GM12878 (cell line): ENCODE results near the gene ARHGEF17. TPM values are rescaled to one million over a fixed set of nuclear protein-coding genes. Genes with fewer than 3 reads are reported as not detected.

Experiments
- ATF3 ChIP-seq: IDR thresholded peaks from 2 replicates; pipeline ENCODE4 v1.6.1; 2011; ENCODE audit warnings: low read depth, mild to moderate bottlenecking, low read length, moderate library complexity, borderline replicate concordance; ENCODE audit errors: extremely low read depth
- BCL11A ChIP-seq: IDR thresholded peaks from 2 replicates; pipeline ENCODE4 v1.6.1; 2011; ENCODE audit warnings: low read depth, low read length
- CHD1 ChIP-seq: IDR thresholded peaks from 2 replicates; pipeline ENCODE4 v1.6.1; 2012; ENCODE audit warnings: low read depth, low read length, improper control_type of control experiment
- CHD4 ChIP-seq: fragments of 200-600 bp; sonication (generic); IDR thresholded peaks from 2 replicates; pipeline ENCODE4 v1.6.1; 2016; ENCODE audit warnings: mild to moderate bottlenecking
- E2F4 ChIP-seq: IDR thresholded peaks from 2 replicates; pipeline ENCODE4 v1.6.1; 2012; ENCODE audit warnings: low read depth, low read length, improper control_type of control experiment
- EP300 ChIP-seq, 2 experiments: fragments of 150-350 bp in 1 of 2; IDR thresholded peaks; 2 replicates each; pipeline ENCODE4 v1.6.1; 2011 to 2012; ENCODE audit warnings: low read depth in 2 of 2, low read length in 2 of 2, borderline replicate concordance in 1 of 2, improper control_type of control experiment in 1 of 2, inconsistent platforms in 1 of 2; ENCODE audit not compliant: control insufficient read depth in 1 of 2
- ESRRA ChIP-seq: IDR thresholded peaks from 2 replicates; pipeline ENCODE4 v1.6.1; 2012; ENCODE audit warnings: mild to moderate bottlenecking, low read length, improper control_type of control experiment
- EZH2 ChIP-seq: IDR thresholded peaks from 2 replicates; pipeline ENCODE4 v1.6.1; 2012; ENCODE audit warnings: low read depth, mild to moderate bottlenecking, control low read depth, inconsistent platforms, low read length, borderline replicate concordance; ENCODE audit not compliant: control insufficient read depth
- FOXK2 ChIP-seq: fragments of 450-650 bp; IDR thresholded peaks from 2 replicates; pipeline ENCODE4 v1.6.1; 2017; ENCODE audit warnings: mild to moderate bottlenecking, moderate library complexity
- LARP7 ChIP-seq: fragments of 450-650 bp; IDR thresholded peaks from 2 replicates; pipeline ENCODE4 v1.6.1; 2017; ENCODE audit warnings: mild to moderate bottlenecking
- NR2C1 ChIP-seq: fragments of 450-650 bp; IDR thresholded peaks from 2 replicates; pipeline ENCODE4 v1.6.1; 2017; ENCODE audit warnings: antibody characterized with exemption, mild to moderate bottlenecking, moderate library complexity
- NR2C2 ChIP-seq: IDR thresholded peaks from 2 replicates; pipeline ENCODE4 v1.6.1; 2011; ENCODE audit warnings: borderline replicate concordance, low read depth; ENCODE audit not compliant: control insufficient read depth, insufficient read length
- SREBF1 ChIP-seq: IDR thresholded peaks from 2 replicates; pipeline ENCODE4 v1.6.1; 2012; ENCODE audit warnings: mild to moderate bottlenecking, low read length
- STAT3 ChIP-seq: IDR thresholded peaks from 2 replicates; pipeline ENCODE4 v1.6.1; 2011; ENCODE audit warnings: low read depth, low read length, improper control_type of control experiment
- SUZ12 ChIP-seq: fragments of 200-600 bp; sonication (generic); IDR thresholded peaks from one replicate; pipeline ENCODE4 v1.6.1; 2018; ENCODE audit warnings: antibody characterized with exemption, mild to moderate bottlenecking; ENCODE audit not compliant: unreplicated experiment
- TARDBP ChIP-seq: IDR thresholded peaks from 2 replicates; pipeline ENCODE4 v1.6.1; 2016; ENCODE audit warnings: borderline replicate concordance
- TBL1XR1 ChIP-seq: IDR thresholded peaks from 2 replicates; pipeline ENCODE4 v1.6.1; 2012; ENCODE audit warnings: low read depth, low read length, improper control_type of control experiment
- ZNF24 ChIP-seq: fragments of 450-650 bp; IDR thresholded peaks from 2 replicates; pipeline ENCODE4 v1.6.1; 2017; ENCODE audit warnings: antibody characterized with exemption, mild to moderate bottlenecking
- polyA plus RNA-seq, 11 experiments: library from polyadenylated mRNA; depleted of rRNA in 4 of 11; unstranded in 6 of 11; stranded (reverse) in 5 of 11; fragments of >200 nt; fragmentation: Nextera tagmentation in 4 of 11; fragmentation: Illumina TruSeq in 1 of 11; extraction: Ambion mirVana in 4 of 11; extraction: Trizol in 1 of 11; gene quantifications; 1 replicate in 1 of 11; 2 replicates in 10 of 11; pipeline versions ENCODE4 v1.2.1 to v1.2.3, GENCODE V29; 2011 to 2016; ENCODE audit warnings: inconsistent platforms in 2 of 11, missing spikeins in 2 of 11, low read depth in 1 of 11
- total RNA-seq, 4 experiments: library from RNA; depleted of rRNA in 3 of 4; stranded (reverse); fragments of >200 nt in 3 of 4; fragmentation: Illumina TruSeq in 1 of 4; extraction: Trizol in 1 of 4; gene quantifications; 2 replicates each; pipeline versions ENCODE4 v1.2.1 to v1.2.3, GENCODE V29; 2013 to 2021
- TF ChIP-seq, protein P1 (sequence below): fragments of 450-650 bp; formaldehyde crosslinking; IDR thresholded peaks from 2 replicates; pipeline ENCODE4 v1.4.0; 2022; ENCODE audit warnings: mild to moderate bottlenecking, moderate library complexity
- TF ChIP-seq, protein P2 (sequence below): fragments of 450-650 bp; IDR thresholded peaks from 2 replicates; pipeline ENCODE4 v1.6.1; 2017; ENCODE audit warnings: borderline replicate concordance

ARHGEF17 gene
- total and polyA plus RNA-seq, 10 of the 15 experiments (the other 5 are each of a cell fraction or from before 2014, with no cell fraction given): 0.15 to 11.0 (median 1.7) TPM

GRCh38 chr11:73325036-73325981 lies 17.2 kb downstream of the ARHGEF17 start (continued):
- no peak for TF ChIP-seq SREBF1
- no peak for TF ChIP-seq FOXK2
- TF ChIP-seq LARP7: no peak; the same call in 1 of the 2 replicates
- TF ChIP-seq ATF3: no peak
- TF ChIP-seq SUZ12: no peak
- TF ChIP-seq BCL11A: peak; percentile 31; the same call in 1 of the 2 replicates
- TF ChIP-seq EP300 (IDR thresholded peaks at IDR 0.05; ENCODE audit: borderline replicate concordance in 1 of 2, control insufficient read depth in 1 of 2, low read depth in 2 of 2, low read length in 2 of 2): no peak; a peak in 2 of 4 replicates
- TF ChIP-seq ZNF24: no peak
- no peak for TF ChIP-seq EZH2
- TF ChIP-seq, protein P1, sequence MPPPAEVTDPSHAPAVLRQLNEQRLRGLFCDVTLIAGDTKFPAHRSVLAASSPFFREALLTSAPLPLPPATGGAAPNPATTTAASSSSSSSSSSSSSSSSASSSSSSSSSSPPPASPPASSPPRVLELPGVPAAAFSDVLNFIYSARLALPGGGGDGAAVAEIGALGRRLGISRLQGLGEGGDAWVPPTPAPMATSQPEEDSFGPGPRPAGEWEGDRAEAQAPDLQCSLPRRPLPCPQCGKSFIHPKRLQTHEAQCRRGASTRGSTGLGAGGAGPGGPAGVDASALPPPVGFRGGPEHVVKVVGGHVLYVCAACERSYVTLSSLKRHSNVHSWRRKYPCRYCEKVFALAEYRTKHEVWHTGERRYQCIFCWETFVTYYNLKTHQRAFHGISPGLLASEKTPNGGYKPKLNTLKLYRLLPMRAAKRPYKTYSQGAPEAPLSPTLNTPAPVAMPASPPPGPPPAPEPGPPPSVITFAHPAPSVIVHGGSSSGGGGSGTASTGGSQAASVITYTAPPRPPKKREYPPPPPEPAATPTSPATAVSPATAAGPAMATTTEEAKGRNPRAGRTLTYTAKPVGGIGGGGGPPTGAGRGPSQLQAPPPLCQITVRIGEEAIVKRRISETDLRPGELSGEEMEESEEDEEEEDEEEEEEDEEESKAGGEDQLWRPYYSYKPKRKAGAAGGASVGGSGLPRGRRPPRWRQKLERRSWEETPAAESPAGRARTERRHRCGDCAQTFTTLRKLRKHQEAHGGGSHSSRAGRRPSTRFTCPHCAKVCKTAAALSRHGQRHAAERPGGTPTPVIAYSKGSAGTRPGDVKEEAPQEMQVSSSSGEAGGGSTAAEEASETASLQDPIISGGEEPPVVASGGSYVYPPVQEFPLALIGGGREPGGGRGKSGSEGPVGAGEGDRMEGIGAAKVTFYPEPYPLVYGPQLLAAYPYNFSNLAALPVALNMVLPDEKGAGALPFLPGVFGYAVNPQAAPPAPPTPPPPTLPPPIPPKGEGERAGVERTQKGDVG (CRISPR knock-in tag): no peak
- TF ChIP-seq CHD4: no peak
- no peak for TF ChIP-seq E2F4
- TF ChIP-seq CHD1: 0 out of 2 replicates have a peak, but pooled peaks have one; percentile 19
- no peak for TF ChIP-seq NR2C2
- peak; percentile 84 for TF ChIP-seq TBL1XR1
- TF ChIP-seq STAT3: no peak
- TF ChIP-seq, protein P2, sequence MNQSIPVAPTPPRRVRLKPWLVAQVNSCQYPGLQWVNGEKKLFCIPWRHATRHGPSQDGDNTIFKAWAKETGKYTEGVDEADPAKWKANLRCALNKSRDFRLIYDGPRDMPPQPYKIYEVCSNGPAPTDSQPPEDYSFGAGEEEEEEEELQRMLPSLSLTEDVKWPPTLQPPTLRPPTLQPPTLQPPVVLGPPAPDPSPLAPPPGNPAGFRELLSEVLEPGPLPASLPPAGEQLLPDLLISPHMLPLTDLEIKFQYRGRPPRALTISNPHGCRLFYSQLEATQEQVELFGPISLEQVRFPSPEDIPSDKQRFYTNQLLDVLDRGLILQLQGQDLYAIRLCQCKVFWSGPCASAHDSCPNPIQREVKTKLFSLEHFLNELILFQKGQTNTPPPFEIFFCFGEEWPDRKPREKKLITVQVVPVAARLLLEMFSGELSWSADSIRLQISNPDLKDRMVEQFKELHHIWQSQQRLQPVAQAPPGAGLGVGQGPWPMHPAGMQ: no peak
- no peak for TF ChIP-seq ESRRA
- TF ChIP-seq NR2C1: no peak
- TF ChIP-seq TARDBP: no peak; the same call in 1 of the 2 replicates
